Activated T-cell treated with anti-CD3 and anti-CD28 coated beads, Interleukin-2, amount 50 U/mL, for 4 hours (primary cell): ENCODE data around the gene KRTAP5-3. TPM values are rescaled to one million over a fixed set of nuclear protein-coding genes. Genes with fewer than 3 reads are reported as not detected.

Source experiments
- ATAC-seq, 2 donors: fragments of 200-7000 bp; cut with Tn5 transposase; one replicate each; pipeline ENCODE4 v1.10.0; 2021
- DNase-seq: peaks from one replicate; pipeline ENCODE4 v3.0.0-alpha.2; 2020
- H3K27me3 Mint-ChIP-seq: one replicate; pipeline ENCODE4 v1.8.0; 2021; ENCODE audit warnings: low read depth, mixed read lengths
- H3K36me3 Mint-ChIP-seq: one replicate; pipeline ENCODE4 v1.8.0; 2022; ENCODE audit warnings: mixed read lengths; ENCODE audit not compliant: insufficient read depth
- H3K4me1 Mint-ChIP-seq: one replicate; pipeline ENCODE4 v1.8.0; 2021; ENCODE audit warnings: low read depth, mixed read lengths
- H3K4me3 Mint-ChIP-seq: one replicate; pipeline ENCODE4 v1.8.0; 2021; ENCODE audit warnings: mild to moderate bottlenecking, moderate library complexity, mixed read lengths
- H3K9me3 Mint-ChIP-seq: one replicate; pipeline ENCODE4 v1.8.0; 2021; ENCODE audit warnings: mixed read lengths
- total RNA-seq, 3 donors: library from RNA; stranded (reverse); gene quantifications; one replicate each; pipeline ENCODE4 v1.2.1, GENCODE V29; 2021

The KRTAP5-3 gene
- total RNA-seq, result not detected

- no peaks in the 10 kb centered on the region for H3K9me3 Mint-ChIP-seq
- H3K4me3 Mint-ChIP-seq, result no peak within 1 kb of the TSS
- peaks cover 33% of the 10 kb centered on the region for H3K27me3 Mint-ChIP-seq
- ATAC-seq, result no peak
- peaks cover 8% of the 10 kb centered on the region for H3K4me1 Mint-ChIP-seq
- H3K36me3 Mint-ChIP-seq, result no peaks in the 10 kb centered on the region
- no peak for DNase-seq
These were observed at the start of gene KRTAP5-3 for GRCh38 chr11:1608363-1608762. TSS of gene KRTAP5-3 (minus strand) at chr11:1608463. CDS start at chr11:1608385, 78 bp downstream.

- no peak overlapping the region for H3K4me3 Mint-ChIP-seq
- H3K27me3 Mint-ChIP-seq, result peaks cover 27% of the 10 kb centered on the region
These were observed 48.4 kb upstream of the KRTAP5-3 start for GRCh38 chr11:1656670-1657069.

GRCh38 chr11:1656061-1656441 lies 47.8 kb upstream of the KRTAP5-3 start:
- Mint-ChIP-seq H3K9me3 (no peaks in the 10 kb centered on the region), H3K36me3 (no peaks in the 10 kb centered on the region), H3K4me1 (peaks cover 15% of the 10 kb centered on the region), H3K4me3 (no peak overlapping the region), H3K27me3 (peaks cover 26% of the 10 kb centered on the region)
- DNase-seq (no peak), ATAC-seq (no peak)

More at GRCh38 chr11:1656670-1657069, 48.4 kb upstream of the KRTAP5-3 start:
- H3K36me3 Mint-ChIP-seq, result no peaks in the 10 kb centered on the region
- H3K9me3 Mint-ChIP-seq, result no peaks in the 10 kb centered on the region
- ATAC-seq (no peak), DNase-seq (no peak)
- peaks cover 15% of the 10 kb centered on the region for H3K4me1 Mint-ChIP-seq

- no peaks in the 10 kb centered on the region for H3K9me3 Mint-ChIP-seq
- DNase-seq (no peak), ATAC-seq (no peak)
- H3K36me3 Mint-ChIP-seq, result no peaks in the 10 kb centered on the region
- H3K27me3 Mint-ChIP-seq, result peaks cover 24% of the 10 kb centered on the region
- no peak overlapping the region for H3K4me3 Mint-ChIP-seq
- H3K4me1 Mint-ChIP-seq, result peaks cover 13% of the 10 kb centered on the region
These were observed 47.2 kb upstream of the KRTAP5-3 start for GRCh38 chr11:1655168-1656060.

GRCh38 chr11:1654388-1655167 lies 46.3 kb upstream of the KRTAP5-3 start:
- no peak overlapping the region for H3K4me3 Mint-ChIP-seq
- H3K4me1 Mint-ChIP-seq, result peaks cover 5% of the 10 kb centered on the region
- ATAC-seq (no peak), DNase-seq (no peak)
- H3K9me3 Mint-ChIP-seq, result no peaks in the 10 kb centered on the region
- peaks cover 16% of the 10 kb centered on the region for H3K27me3 Mint-ChIP-seq
- H3K36me3 Mint-ChIP-seq, result no peaks in the 10 kb centered on the region

GRCh38 chr11:1653541-1654387 lies 45.5 kb upstream of the KRTAP5-3 start:
- Mint-ChIP-seq H3K4me3 (no peak overlapping the region), H3K9me3 (no peaks in the 10 kb centered on the region), H3K36me3 (no peaks in the 10 kb centered on the region), H3K4me1 (no peaks in the 10 kb centered on the region), H3K27me3 (peaks cover 15% of the 10 kb centered on the region)
- DNase-seq (no peak), ATAC-seq (no peak)

- Mint-ChIP-seq H3K4me1 (no peaks in the 10 kb centered on the region), H3K27me3 (peaks cover 15% of the 10 kb centered on the region), H3K9me3 (no peaks in the 10 kb centered on the region), H3K36me3 (no peaks in the 10 kb centered on the region), H3K4me3 (no peak overlapping the region)
- ATAC-seq (peak; percentile 91 to 93), DNase-seq (peak; percentile 78)
These were observed 44.7 kb upstream of the KRTAP5-3 start for GRCh38 chr11:1652771-1653540.

- Mint-ChIP-seq H3K4me1 (no peaks in the 10 kb centered on the region), H3K27me3 (peaks cover 13% of the 10 kb centered on the region), H3K9me3 (no peaks in the 10 kb centered on the region), H3K36me3 (no peaks in the 10 kb centered on the region), H3K4me3 (no peak overlapping the region)
- no peak for DNase-seq
- peak in 1 of 2 donors; percentile 20 for ATAC-seq
These were observed 44.1 kb upstream of the KRTAP5-3 start for GRCh38 chr11:1652442-1652770.

GRCh38 chr11:1652026-1652425 lies 43.8 kb upstream of the KRTAP5-3 start:
- H3K36me3 Mint-ChIP-seq, result no peaks in the 10 kb centered on the region
- H3K4me1 Mint-ChIP-seq, result no peaks in the 10 kb centered on the region
- H3K9me3 Mint-ChIP-seq, result no peaks in the 10 kb centered on the region
- no peak overlapping the region for H3K4me3 Mint-ChIP-seq
- ATAC-seq, result no peak
- peaks cover 16% of the 10 kb centered on the region for H3K27me3 Mint-ChIP-seq
- no peak for DNase-seq

GRCh38 chr11:1651411-1651980 lies 43.2 kb upstream of the KRTAP5-3 start:
- Mint-ChIP-seq H3K9me3 (no peaks in the 10 kb centered on the region), H3K4me3 (no peak overlapping the region), H3K27me3 (peaks cover 16% of the 10 kb centered on the region), H3K36me3 (no peaks in the 10 kb centered on the region), H3K4me1 (no peaks in the 10 kb centered on the region)
- no peak for ATAC-seq
- no peak for DNase-seq

GRCh38 chr11:1650918-1651262 lies 42.6 kb upstream of the KRTAP5-3 start:
- no peaks in the 10 kb centered on the region for H3K36me3 Mint-ChIP-seq
- no peak for DNase-seq
- no peaks in the 10 kb centered on the region for H3K9me3 Mint-ChIP-seq

GRCh38 chr11:1650034-1650917 lies 42.0 kb upstream of the KRTAP5-3 start:
- DNase-seq (no peak), ATAC-seq (no peak)
- Mint-ChIP-seq H3K9me3 (no peaks in the 10 kb centered on the region), H3K4me1 (no peaks in the 10 kb centered on the region), H3K27me3 (peaks cover 10% of the 10 kb centered on the region), H3K36me3 (no peaks in the 10 kb centered on the region), H3K4me3 (no peak overlapping the region)

More at GRCh38 chr11:1650918-1651262, 42.6 kb upstream of the KRTAP5-3 start:
- Mint-ChIP-seq H3K4me1 (no peaks in the 10 kb centered on the region), H3K27me3 (peaks cover 13% of the 10 kb centered on the region), H3K4me3 (no peak overlapping the region)
- ATAC-seq, result no peak
